HT-29 (cell line): ENCODE measurements around the gene TMEM151B. TPM values are rescaled to one million over a fixed set of nuclear protein-coding genes. Genes with fewer than 3 reads are reported as not detected.

Experiments
- DNase-seq: peaks from one replicate; pipeline ENCODE4 v3.0.0-alpha.2; 2015; ENCODE audit warnings: low spot score
- total RNA-seq: library from RNA; depleted of rRNA; stranded (reverse); fragments of >200 nt; shearing (Covaris generic); gene quantifications from 2 replicates; pipeline ENCODE4 v1.2.3, GENCODE V29; 2014

TMEM151B gene
- total RNA-seq, 1 experiment from 2014 or later, result not detected

DNA sequence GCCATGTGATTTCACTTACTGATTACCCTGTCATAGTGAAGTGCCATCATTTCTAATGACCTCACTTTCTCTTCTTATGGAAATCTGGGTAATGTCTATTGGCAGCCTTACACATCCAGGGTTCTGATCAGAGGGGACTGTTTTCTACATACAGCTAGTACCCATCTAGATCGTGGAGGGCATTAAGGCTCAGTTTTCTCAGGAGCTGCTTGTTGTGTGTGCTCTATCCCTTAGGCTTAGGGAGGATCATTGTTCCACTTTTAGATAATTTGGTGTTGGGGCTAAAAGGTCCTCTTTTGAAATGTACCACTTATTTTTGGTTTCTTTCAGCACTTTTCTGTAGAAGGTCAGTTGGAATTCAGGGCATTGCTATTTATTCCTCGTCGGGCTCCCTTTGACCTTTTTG lies 19.5 kb upstream of the TMEM151B start:
- DNase-seq, result no peak

DNA sequence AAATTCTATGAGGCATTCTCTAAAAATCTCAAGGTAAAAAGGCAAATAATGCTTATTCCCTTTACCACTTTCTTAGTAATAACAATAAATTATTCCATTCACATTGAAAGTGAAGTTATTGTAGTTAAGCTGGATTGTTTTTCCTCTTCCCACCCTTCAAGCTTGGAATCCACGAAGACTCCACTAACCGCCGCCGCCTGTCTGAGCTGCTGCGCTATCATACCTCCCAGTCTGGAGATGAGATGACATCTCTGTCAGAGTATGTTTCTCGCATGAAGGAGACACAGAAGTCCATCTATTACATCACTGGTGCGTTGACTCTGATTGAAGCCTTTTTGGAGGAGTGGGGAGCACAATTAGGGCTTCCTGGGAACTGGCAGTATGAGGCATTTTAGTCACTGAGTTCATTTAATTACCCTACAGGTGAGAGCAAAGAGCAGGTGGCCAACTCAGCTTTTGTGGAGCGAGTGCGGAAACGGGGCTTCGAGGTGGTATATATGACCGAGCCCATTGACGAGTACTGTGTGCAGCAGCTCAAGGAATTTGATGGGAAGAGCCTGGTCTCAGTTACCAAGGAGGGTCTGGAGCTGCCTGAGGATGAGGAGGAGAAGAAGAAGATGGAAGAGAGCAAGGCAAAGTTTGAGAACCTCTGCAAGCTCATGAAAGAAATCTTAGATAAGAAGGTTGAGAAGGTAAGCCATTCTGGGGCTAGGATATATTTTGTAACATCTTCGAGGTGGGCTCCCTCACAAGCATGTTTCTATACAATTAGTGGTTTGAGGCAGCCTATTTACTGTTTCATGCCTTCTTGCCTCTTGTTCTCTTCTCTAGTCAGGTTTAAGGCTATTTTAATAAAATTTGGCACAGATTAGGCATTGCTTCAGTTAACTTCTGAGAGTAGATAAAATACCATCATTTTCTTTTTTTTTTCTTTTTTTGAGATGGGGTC lies 18.4 kb upstream of the TMEM151B start:
- no peak for DNase-seq

DNA sequence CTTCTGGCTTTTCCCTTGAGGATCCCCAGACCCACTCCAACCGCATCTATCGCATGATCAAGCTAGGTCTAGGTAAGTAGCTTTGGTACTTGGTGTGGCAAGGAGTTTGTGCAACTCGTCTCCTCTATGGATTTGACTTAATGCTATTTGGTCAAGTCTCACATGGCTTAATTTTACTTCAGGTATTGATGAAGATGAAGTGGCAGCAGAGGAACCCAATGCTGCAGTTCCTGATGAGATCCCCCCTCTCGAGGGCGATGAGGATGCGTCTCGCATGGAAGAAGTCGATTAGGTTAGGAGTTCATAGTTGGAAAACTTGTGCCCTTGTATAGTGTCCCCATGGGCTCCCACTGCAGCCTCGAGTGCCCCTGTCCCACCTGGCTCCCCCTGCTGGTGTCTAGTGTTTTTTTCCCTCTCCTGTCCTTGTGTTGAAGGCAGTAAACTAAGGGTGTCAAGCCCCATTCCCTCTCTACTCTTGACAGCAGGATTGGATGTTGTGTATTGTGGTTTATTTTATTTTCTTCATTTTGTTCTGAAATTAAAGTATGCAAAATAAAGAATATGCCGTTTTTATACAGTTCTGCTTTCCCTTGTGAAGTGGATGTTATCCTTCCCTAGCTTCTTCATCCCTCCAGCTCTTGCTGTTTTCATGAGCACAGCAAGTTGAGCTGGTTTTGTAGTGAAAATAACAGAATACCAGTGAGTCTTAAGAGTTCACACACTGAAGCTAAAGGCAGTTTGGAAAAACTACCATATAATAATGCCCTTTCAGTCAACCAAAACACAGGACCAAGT lies 16.7 kb upstream of the TMEM151B start:
- peak; percentile 73 for DNase-seq

DNA sequence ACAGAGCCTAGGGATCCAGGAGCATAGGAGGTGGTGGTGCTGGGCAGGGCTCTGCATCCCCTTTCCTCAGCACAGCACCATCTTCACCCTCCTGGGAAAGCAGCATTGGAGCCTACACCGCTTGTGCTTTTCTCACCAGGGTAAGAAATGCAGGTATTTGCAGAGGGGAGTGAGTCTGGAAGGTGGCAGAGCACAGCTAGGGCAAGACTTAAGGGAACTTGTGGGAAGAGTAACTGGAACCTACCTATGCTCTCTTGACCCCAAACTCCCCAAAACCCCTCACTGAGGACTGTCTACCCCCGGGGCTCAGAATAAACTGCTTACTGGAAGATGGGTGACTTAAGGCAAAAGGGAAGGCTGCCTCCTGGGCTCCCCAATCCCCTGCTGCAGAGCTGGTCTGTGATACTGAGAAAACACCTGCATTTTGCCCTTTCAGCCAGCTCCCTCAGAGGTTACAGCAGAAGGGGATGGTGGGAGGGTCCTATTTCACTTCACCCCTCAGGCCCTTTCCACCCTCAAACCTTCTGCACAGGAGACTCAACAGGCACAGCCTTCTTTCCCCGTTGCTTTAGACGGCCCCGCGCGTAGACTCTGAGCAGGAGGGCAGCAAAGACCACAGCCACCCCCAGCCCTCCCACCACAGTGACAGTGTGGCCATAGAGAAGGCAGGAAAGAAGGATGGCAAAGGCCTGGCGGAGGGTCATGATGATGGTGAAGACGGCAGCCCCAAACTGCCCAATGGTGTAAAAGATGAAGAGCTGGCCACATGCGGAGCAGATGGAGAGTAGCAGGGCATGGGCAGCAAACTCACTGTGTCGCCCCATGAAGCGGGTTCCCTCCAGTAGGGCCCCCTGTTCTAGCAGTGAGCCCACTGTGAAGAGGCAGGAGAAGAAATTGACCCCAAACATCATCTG lies 15.8 kb upstream of the TMEM151B start:
- no peak for DNase-seq

DNA sequence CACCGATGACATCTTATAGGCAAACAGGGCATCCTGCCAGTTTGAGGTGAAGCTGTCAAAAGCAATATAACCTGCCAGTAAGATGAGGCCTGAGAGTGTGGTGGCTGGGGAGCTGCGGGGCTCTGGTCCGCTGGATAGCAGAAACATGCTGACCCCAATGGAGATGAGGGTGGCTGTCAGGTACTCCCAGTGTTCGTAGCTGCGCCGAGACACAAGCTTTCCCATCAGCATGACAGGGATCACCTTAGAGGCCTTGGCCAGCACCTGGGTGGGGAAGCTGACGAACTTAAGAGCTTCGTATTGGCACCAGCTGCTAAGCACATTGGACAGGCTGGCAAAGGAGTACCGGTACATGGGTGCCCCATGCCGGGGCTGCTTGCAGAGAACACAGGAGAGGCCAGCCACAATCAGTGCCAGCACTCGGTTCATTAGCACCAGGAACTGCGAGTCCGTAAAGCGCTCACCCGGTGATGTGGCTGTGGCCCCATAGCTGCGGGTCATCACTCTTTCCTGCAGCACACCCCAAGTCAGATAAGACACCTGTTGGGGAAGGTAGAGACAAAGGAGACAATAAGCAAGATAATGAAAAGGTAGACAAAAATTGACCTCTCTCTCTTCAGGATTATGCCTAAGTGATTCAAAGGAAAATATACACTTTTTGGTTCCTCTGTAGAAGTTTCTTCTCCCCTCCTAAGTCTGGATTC lies 15.0 kb upstream of the TMEM151B start:
- peak; percentile 38 for DNase-seq

DNA sequence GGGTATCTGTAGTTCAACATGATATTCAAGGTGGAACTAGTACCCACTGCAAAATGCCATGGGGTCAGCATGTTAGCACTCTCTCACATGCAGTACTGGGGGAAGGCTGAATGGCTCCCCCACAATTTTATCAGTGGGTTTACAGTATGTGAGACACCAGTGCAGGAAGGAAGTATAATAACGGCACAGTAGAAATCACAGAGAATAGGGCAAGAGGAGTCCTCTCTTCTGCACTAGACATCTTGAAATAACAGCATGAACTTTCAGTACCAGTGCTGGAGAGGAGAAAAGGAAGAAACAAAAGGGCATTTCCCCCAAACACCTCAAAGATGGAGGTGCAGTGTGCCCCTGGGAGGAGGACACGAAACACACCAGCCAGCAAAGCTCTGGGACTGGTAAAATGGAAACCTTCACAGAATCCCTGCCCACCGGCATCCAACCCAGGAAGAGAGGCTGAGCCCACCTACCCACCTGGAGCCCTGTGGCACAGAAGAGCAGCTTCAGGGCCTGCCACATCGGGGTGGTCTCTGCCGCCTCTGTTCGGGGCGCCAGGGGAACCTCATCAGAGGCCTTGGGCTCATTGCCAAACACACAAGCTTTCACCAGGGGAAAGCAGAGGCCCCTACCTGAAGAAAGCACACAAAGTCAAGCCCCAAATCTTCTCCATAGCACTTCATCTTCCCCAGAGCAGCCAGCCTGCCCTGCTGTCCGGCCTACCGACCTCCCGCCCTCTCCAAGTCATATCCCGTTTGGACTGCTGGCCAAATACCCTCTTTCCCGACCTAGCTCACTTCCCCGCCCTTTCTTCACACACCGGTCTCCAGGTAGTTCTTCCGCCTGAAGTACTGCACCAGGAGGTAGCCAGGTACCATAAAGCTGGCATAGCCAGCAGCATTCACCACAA lies 14.1 kb upstream of the TMEM151B start:
- DNase-seq, result peak; percentile 59

DNA sequence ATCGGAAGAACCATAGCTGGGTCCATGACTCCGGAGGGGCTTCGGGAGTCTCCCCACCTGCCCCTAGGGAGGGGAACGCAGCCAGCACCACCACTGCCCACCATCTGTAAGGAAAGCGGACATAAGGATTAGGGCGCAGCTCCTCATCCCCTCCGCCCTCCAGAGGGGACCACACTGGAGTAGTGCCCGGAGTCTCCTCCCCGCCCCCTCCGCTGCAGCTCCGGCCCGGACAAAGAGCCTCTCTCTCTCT lies 13.6 kb upstream of the TMEM151B start:
- DNase-seq, result no peak

DNA sequence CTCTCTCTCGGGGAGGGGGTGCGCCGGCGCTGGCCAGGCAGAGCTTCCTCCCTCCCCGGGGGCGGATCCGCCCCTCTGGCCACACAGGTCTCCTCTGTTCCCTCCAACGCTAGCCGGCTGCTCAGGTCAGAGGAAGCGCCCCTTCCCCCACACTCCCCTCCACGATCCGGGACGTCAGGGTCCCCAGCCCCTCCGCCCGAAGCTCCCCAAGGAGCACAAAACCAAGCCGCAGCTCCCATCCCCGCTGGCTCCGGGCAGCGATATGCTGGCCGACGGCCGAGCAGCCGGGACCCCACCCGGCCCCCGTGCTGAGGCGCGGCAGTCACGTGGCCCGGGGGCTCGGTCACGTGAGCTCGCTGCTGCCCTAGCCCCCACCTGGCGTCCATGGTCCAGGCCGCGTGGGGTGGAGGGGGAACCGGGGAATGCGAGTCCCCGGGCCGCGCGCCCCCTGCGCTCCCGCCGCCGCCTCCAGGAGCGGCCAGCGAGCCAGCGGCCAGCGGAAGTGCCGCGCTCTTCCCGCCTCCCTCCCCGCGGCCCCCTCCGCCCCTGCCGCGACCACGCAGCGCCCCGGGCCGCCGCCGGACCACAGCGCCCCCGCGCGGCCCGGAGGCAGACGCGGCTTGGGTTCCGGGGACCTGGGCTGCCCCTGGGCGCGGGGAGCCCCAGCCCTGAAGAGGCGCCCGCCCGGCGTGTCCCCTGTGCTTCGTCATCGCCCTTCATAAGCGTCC lies 13.1 kb upstream of the TMEM151B start, which contains the start of gene SLC35B2:
SLC35B2 (minus strand) TSS at position 504 of the 728 bp plus-strand sequence; CDS start at position 386, 118 bp downstream.
- peak; percentile 75 for DNase-seq

DNA sequence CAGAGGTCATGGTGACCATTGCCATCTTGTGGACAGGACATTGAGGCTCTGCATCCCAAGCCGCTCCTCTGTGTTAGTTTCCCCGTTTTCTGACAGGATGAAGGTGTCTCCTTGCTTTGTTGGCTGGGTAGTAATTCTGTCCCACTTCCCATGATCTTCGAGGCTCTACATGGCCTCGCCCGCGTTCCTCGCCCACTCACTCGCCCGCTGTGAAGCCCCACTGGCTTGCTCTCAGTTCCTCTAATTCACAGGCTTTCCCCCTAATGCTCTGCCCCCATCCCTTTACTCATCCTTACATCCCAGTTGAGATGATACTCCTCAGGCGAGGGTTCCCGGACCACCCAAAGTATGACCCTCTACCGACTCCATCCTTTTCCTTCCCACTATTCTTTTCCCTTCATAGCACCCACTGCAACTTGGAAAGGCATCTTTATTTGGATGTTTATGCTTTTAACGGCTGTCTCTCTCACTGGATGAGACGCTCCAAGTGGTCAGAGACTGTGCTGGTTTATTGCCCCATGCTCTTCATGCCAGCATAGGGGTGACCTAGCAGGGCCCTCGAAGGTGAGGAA lies 12.4 kb upstream of the TMEM151B start:
- DNase-seq, result no peak

DNA sequence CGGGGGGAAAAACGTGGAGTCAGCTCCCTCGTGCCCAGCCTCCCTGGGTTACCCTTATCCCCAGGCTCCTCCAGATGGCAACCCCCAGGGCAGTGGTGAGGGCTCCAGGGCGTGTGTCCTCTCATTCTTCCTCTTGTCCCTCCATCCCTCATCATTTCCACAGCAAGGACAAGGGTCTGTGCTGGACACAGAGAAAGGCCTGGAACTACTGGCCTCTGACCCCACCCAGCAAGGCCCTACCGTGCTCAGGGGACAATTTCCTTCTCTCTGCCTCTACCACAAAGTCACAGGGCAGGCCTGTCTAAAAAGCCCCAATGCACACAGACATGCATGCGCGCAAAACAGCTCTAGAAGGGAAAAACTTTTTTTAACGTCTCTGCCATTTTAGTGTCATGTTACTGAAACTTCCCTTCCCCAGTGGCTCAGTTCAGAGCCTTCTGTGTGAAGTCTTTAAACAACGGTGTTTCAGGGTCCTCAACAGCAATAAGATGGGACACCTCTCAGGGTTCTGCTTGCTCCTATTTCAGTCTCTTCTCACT lies 11.9 kb upstream of the TMEM151B start:
- DNase-seq, result no peak

DNA sequence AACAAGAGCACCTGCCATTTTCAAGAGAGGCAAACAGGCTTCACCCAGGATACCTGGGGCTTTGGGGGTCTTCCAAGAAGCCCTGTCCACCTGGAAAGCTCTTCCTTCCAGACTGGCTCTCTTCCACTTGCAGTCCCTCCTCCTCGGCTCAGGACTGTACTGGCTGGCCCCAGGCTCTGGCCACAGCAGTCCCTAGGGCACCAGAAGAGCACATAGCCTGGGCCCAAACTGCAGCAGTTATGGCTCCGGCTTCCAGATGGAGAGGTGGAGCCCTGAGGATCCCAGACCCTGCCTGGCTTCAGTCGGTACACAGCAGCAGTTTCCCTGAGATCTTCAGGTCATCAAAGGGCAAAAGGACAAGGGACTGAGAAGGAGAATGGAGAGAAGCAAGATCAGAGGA lies 11.3 kb upstream of the TMEM151B start:
- DNase-seq, result no peak

DNA sequence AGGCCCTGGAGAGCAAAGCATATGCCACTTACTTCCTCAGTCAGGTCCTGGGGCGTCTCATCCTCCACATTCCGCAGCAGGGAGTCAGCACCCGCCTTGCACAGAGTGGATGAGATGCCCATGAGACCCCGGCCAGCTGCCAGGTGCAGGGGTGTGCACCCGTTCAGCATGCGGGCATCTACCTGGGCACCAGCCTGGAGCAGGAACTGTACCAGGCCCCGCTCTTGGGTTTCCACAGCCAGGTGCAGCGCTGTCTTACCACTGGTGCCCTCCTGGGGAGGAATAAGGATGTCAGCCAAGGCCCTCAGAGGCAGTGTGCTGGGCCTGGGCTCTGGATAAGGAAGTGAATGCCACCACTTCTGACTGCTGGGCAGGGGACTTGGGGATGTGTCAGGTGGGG lies 10.2 kb upstream of the TMEM151B start:
- DNase-seq, result no peak

DNA sequence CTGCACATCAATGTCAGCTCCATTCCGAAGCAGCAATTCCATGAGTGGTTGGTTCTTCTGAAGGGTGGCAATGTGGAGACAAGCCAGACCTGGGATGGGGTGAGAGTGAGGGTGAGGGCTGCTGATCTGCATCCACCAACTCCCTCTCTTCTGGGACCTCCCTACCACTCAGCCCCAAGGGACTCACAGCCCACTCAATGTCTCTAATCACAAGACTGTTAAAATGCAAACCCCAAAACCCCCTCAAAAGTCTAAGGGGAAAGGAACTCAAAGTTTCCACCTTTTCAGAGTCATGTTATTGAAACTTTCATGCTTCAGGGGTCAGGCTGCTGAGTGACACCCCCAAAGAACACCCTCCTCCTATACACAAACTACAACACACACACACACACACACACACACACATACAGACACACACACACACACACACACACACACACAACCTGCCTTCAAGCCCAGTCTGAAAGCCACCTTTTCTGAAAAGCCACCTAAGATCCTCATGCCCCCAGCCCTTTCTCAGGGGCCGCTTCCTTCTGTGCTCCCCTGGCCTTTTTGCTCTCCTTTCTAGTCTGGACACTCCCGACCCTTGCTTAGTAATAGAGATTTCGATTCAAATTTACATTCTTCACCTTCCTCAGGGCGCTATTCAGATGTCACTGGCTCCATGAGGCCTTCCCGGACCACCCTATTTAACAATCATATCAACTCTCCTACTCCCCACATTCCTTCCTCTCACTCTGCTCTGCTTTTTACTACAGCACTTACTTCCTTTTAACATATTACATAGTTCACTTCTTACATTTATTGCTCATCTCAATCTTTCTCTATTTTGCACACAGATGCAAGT lies 9.6 kb upstream of the TMEM151B start:
- no peak for DNase-seq

DNA sequence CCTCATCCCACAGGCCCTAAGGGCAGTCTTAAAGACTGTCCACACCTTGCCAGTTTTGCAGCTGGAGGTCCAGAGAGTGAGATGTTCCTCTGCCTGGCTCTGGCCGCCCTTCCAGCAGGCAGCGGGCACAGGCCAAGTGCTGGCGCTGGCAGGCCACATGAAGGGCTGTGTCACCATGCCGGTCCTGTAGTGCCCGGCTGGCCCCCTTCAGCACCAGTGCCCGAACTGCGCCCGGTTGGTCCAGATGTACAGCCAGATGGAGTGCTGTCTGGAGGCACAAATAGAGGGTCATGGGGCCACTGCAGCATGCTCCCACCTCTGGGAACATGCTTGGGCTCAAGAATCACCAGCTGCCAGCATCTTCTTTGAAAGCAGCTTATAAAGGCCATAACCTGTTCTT lies 8.7 kb upstream of the TMEM151B start:
- DNase-seq, result no peak

DNA sequence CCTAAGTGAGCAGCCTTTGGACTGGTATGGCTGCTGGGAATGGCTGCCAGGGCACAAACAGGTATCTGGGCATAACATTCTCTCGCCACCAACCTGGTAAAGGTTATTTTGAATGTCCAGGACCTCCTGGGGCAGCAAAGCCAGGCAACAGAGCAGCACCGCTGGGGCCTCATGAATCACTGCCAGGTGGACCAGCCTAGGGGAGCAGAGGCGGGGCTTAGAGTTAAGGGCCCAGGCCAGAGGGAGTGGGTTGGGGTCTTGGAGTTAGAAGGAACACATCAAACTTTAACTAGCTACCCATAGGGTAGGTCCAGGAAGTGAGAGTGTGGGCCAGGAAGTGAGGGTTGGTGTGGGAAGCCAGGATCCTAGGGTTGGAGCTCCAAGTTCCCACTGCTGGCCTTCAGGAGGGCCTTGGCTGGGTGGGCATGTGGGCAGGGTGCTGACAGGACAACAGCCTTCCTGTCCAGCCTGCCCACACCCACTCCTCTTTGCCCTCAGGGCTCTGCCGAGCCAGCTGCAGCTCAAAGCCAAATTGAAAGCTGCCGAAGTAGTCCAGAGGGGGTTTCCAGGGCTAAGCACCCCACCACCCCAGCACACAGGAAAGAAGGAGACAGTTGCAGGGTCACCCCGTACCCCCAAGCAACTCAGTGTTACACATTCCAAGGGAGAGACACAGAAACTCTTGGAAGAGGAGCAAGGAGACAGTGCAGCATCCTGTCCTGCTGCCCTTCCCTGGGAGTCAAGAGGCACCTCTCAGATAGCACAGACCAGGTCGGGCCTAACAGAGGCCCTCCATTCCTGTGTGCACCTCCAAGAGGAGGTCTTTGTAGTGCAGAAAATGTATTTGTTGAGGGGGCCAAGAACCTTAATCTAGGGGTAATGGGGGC lies 7.5 kb upstream of the TMEM151B start:
- no peak for DNase-seq

DNA sequence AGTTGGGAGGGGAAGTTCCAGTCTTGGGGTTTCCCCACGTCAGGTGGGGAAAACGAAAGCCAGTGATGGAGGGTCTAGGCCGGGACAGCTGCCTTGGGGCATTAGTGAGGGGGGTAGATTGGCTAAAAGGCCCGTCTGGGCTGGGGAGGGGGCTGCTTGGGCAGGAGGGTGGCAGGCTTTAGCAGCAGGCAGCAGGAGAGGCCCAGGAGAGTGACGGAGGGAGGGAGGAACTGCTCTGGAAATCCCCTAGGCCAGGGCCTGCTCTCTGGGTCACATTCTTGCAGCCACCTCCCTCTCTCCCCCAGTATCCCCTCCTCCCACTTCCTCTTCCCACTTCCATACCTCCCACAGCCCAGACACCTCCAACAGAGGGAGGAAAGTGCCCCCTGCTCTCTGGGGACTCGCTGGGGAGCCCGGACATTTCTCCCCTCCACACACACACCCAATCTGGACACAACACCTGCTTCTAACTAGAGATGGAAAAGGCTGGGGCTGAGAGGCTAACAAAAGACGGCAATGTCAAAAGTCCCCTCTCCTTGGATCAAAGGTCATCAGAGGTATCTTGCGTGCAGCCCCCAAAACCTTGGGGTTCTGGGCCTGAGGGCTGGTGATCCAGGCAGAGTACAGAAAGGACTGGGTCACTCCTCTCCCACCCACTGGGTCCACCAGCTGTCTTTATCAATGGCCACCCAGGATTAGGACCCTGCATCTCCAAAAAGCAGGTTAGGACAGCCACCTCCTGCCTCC lies 6.7 kb upstream of the TMEM151B start:
- no peak for DNase-seq
